ENCODE data around the gene ODC1. TPM values are rescaled to one million over a fixed set of nuclear protein-coding genes. Genes with fewer than 3 reads are reported as not detected.
"Not testable (repeated sequence)": the region's sequence is repeated elsewhere in the genome, so short reads cannot be mapped to it uniquely, and the experiment has no call there.

ODC1 gene
- total and polyA plus RNA-seq, 12 donors, result 6.4 to 204 (median 23.1) TPM

- 1 to 2% (median 2%) methylated on average over 14 to 73 of the region's 73 CpGs for WGBS, 4 donors
- H3K27ac ChIP-seq, result peak overlapping the region in 4 of 5 donors; percentile 59 to 96 (median 85)
- H3K27me3 ChIP-seq, result no peaks in the 10 kb centered on the region
- H3K4me3 ChIP-seq, result peak overlapping the region in 3 of 4 donors; percentile 16 to 68 (median 60)
- intact Hi-C loops (cut with DNase I), result loop anchor here in 1 of 2 donors (10.0 kb wide), 1 partner anchor 216 kb away; no protein-coding TSS in a partner anchor
- peaks cover 9 to 26% of the 10 kb centered on the region in 2 donors for H3K4me1 ChIP-seq (replicated peaks in 1 of 2)
- DNase-seq, result peak; percentile 90 to 95 (median 91)
- TF ChIP-seq CTCF (IDR thresholded peaks at IDR 0.05) (peak in 2 of 6 experiments; percentile 8 to 18), POLR2A (IDR thresholded peaks at IDR 0.05) (peak in 1 of 2 donors; percentile 57)
- peaks cover 0 to 11% of the 10 kb centered on the region in 2 donors for H3K36me3 ChIP-seq (replicated peaks in 1 of 2)
- H3K9me3 ChIP-seq (replicated peaks in 1 of 3), result no peaks in the 10 kb centered on the region
Measured at GRCh38 chr2:10448576-10449485, 704 bp upstream of the ODC1 start.

- DNase-seq, result peak in 5 of 7 donors; percentile 48 to 67 (median 51)
- no peaks in the 10 kb centered on the region for H3K9me3 ChIP-seq (replicated peaks in 1 of 3)
- peaks cover 0 to 26% of the 10 kb centered on the region in 2 donors for H3K36me3 ChIP-seq (replicated peaks in 1 of 2)
- H3K4me3 ChIP-seq, result peak overlapping the region in 2 of 4 donors; percentile 37 to 60
- 8 to 24% (median 10%) methylated on average over 9 to 32 of the region's 32 CpGs for WGBS, 4 donors
- H3K27ac ChIP-seq, result peak overlapping the region; percentile 69 to 96 (median 85)
- intact Hi-C loops (cut with DNase I), result loop anchor here in 1 of 2 donors (10.0 kb wide), 1 partner anchor 217 kb away; no protein-coding TSS in a partner anchor
- H3K4me1 ChIP-seq (replicated peaks in 1 of 2), result peaks cover 9 to 26% of the 10 kb centered on the region in 2 donors
- no peaks in the 10 kb centered on the region for H3K27me3 ChIP-seq
- TF ChIP-seq POLR2A (IDR thresholded peaks at IDR 0.05) (no peak), CTCF (IDR thresholded peaks at IDR 0.05) (peak in 2 of 6 experiments; percentile 9 to 25)
Measured at GRCh38 chr2:10447300-10447894, 730 bp downstream of the ODC1 start.

GRCh38 chr2:10446631-10447030, 1.5 kb downstream of the ODC1 start:
- Histone ChIP-seq H3K4me1 (replicated peaks in 1 of 2) (peaks cover 9 to 26% of the 10 kb centered on the region in 2 donors), H3K9me3 (replicated peaks in 1 of 3) (no peaks in the 10 kb centered on the region), H3K36me3 (replicated peaks in 1 of 2) (peaks cover 0 to 32% of the 10 kb centered on the region in 2 donors), H3K4me3 (no peak overlapping the region), H3K27ac (no peak overlapping the region), H3K27me3 (no peaks in the 10 kb centered on the region)
- no peak for DNase-seq
- TF ChIP-seq POLR2A (IDR thresholded peaks at IDR 0.05) (no peak), CTCF (IDR thresholded peaks at IDR 0.05) (no peak)
- intact Hi-C loops (cut with DNase I), result loop anchor here in 1 of 2 donors (10.0 kb wide), 1 partner anchor 218 kb away; no protein-coding TSS in a partner anchor
- 79 to 92% (median 91%) methylated on average over 6 of the region's 6 CpGs for WGBS, 4 donors

- Histone ChIP-seq H3K4me1 (replicated peaks in 1 of 2) (peaks cover 9 to 26% of the 10 kb centered on the region in 2 donors), H3K27ac (no peak overlapping the region), H3K4me3 (no peak overlapping the region), H3K36me3 (replicated peaks in 1 of 2) (peaks cover 0 to 54% of the 10 kb centered on the region in 2 donors), H3K27me3 (no peaks in the 10 kb centered on the region), H3K9me3 (replicated peaks in 1 of 3) (no peaks in the 10 kb centered on the region)
- WGBS, 4 donors, result 84 to 96% (median 87%) methylated on average over 5 of the region's 5 CpGs
- DNase-seq, result no peak
- no peak for TF ChIP-seq CTCF (IDR thresholded peaks at IDR 0.05)
- no peak for TF ChIP-seq POLR2A (IDR thresholded peaks at IDR 0.05)
- intact Hi-C loops (cut with DNase I), result loop anchor here in 1 of 2 donors (10.0 kb wide), 1 partner anchor 220 kb away; no protein-coding TSS in a partner anchor
Measured at GRCh38 chr2:10444463-10444862, 3.7 kb downstream of the ODC1 start.

GRCh38 chr2:10442469-10443126, 5.5 kb downstream of the ODC1 start:
- 88 to 95% (median 91%) methylated on average over 2 of the region's 2 CpGs for WGBS, 4 donors
- not testable (repeated sequence) for H3K9me3 ChIP-seq (replicated peaks in 1 of 3); H3K27me3 ChIP-seq; H3K4me3 ChIP-seq; H3K27ac ChIP-seq; DNase-seq
- Histone ChIP-seq H3K36me3 (replicated peaks in 1 of 2) (peaks cover 0 to 55% of the 10 kb centered on the region in 2 donors), H3K4me1 (replicated peaks in 1 of 2) (peaks cover 0 to 24% of the 10 kb centered on the region in 2 donors)
- intact Hi-C loops (cut with DNase I), result loop anchor here in 1 of 2 donors (10.0 kb wide), 1 partner anchor 222 kb away; no protein-coding TSS in a partner anchor
